ENCODE results near the gene STARD13.
"Not testable (repeated sequence)": the region's sequence is repeated elsewhere in the genome, so short reads cannot be mapped to it uniquely, and the experiment has no call there.

Gene STARD13

DNA sequence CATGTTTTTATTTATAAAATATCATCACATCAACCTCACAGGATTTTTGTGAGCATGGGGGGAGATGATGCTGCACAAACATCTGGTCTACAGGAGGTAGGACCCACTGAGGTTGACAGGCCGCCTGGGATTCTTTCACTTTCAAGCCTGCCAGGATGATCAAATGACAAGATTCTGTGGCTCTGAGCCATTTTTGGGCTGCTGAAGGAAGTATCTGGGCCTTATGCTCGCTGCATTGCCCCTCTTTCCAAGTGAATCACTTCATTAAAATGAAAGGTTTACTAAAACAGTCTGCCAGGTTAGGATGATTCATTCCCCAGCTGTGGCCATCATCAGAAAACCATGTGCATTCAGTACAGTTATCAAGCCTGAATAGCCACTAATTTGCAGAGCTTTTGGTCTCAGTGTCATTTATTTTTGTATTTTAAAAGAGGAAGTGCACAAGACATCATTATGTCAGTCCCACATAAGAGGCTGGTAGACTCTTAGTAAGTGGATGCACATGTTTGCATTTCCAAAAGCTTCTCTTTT, 34.4 kb downstream of the STARD13 start:
- DNase-seq = no peak

DNA sequence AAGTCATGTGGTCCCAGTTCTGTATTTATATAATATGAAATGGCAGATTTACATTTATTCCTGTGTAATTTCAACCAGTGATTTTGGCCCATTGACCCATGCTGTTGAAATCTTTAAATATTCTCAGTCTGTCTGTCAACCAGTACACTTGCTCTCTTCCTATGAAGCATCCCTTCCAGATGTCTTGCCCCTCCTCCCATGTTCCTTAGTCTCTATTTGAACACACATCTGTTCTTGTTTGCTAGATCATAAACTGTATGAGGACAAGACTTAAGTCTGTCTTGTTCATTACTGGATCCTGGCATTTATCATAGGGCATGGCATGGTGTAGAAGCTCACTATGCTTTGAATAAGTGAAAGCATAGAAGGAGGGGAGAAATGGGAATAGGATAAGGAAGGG, 34.9 kb downstream of the STARD13 start:
- DNase-seq = no peak

DNA sequence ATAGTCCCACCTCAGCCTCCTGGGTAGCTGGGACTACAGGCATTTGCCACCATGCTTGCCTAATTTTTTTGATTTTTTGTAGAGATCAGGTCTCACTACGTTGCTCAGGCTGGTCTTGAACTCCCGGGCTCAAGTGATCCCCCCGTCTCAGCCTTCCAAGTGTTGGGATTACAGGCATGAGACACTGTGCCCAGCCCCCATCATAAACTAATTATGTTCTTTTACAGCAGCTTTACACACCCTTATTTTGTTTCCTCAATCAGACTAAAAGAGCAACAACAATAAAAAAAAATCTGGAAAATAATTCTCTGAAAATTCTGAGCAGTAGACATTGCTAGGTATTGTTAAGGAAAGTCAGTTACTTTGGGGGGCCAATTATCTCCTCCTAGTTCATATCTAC, 35.7 kb downstream of the STARD13 start:
- DNase-seq = no peak

DNA sequence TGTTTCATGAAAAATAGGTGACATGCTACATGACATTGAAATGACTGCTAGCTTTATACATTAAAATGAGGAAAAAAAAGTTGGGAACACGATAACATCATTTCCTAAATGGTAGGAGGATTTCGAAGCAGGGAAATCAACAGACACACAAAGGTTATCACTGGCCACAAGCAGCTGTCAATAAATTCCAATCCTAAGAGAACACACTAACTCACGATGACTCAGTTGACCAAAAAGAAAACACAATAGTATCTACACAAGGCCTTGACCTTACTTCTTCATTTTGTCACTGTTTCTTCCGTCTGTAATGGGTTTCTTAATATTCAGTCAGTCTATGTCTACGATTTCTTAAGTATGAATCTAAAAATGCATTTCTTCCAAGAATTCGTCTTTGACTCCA, 36.5 kb downstream of the STARD13 start:
- no peak for DNase-seq

DNA sequence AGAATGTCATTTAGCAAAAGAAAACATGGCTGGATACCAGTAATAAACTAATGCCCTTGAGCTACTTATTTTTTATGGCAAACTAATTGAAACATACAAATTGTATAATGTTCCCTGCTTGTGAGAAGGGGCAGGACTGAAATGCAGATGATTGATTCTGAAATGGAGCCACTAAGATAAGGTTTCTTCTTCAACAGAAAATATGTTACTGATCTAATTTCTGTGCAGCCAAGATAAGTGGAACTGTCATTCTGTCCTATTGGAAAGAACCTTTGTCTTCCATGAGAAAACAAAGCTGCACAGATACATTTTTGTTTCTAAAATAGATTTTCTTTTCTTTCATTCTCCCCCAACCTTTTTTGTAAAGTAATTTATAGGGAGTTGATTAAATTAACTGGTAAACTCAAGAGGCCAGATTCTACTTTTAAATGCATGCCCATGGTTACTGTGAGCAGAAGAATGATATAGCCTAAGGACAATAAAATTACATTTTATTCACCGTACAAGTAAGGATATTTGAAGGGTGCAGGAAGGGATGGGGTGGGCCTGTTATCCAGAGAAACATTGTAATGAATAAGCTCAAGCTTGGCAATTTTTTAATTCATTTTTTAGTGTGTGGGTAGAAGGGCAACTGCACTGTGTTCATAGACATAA, 39.9 kb downstream of the STARD13 start:
- no peak for DNase-seq

DNA sequence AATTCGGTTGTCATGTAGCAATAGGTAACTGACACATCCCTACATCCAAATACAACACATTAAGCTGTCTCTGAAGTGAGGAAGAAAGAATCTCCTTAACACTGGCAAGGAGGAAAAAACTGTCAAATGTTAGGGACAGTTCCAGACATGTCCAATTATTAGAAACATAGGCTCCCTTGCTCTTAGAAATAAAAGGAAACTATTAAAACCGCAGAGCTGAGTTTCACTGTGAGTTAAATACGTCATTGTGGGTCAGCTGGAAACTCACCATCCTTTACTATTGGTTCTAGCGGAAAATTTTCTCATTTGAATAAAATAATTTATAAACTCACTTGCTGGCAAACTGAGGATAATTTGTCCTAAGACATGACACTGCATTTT, 40.7 kb downstream of the STARD13 start:
- no peak for DNase-seq

DNA sequence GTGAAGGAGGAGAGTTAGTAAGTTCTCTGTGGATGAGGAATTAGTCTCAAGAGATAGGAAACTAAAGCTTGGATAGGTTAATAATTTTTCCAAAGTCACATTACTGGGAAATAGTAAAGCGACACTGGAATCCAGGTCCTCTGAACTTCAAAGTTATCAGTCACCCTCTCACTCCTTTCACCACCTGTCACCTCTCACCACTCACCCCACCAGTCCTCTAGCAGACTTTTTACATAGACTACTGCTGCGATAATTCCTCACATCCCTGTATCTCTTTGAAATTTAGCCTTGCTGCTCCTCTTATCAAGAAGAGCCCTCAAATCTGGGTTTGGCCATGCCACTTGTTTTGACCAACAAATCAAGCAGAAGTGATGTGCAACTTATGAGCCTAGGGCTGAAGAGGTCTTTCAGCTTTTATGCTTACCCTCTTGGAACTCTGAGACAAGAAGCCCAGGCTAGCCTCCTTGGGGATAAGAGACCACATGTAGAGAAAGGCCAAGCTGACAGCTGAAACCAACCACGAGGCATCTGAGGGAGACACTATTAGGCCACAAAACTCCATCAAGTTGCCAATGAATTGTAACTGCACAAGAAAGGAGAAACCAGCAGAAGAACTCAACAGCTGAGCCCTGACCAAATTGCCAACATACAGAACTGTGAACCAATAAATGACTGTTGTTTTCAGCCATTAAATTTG, 41.2 kb downstream of the STARD13 start:
- no peak for DNase-seq

DNA sequence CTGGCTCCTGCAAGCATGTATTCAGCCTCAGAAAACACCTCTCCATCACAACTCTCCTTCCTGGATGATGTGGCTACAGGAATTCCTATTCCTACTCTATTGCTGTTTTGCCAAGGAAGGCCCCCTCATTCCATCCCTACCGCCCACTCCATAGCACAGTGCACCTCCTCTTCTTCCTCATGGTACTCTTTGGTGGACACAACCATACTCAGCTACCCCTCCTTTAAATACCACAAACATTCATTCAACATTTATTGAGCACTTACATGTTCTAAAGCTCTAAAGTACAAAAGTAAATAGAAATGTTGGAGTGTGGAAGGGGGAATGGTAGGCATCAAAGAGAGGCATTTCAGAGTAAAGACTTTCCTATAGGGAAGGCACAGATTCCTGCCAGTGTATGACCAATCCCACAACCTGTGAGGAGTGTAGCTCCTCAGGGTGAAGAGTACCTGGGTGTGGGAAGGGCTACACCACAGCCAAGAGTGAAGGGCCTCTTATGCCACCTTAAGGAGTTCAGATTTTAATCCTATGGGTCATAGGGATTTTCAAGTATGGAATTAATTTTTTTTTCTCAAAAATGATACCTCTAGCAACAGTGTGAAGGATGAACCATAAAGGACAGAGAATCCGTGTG, 42.5 kb downstream of the STARD13 start:
- no peak for DNase-seq

DNA sequence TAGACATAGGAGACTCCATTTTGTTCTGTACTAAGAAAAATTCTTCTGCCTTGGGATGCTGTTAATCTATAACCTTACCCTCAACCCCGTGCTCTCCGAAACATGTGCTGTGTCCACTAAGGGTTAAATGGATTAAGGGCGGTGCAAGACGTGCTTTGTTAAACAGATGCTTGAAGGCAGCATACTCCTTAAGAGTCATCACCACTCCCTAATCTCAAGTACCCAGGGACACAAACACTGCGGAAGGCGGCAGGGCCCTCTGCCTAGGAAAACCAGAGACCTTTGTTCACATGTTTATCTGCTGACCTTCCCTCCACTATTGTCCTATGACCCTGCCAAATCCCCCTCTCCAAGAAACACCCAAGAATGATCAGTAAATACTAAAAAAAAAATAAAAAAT, 43.2 kb downstream of the STARD13 start:
- DNase-seq = not testable (repeated sequence)

DNA sequence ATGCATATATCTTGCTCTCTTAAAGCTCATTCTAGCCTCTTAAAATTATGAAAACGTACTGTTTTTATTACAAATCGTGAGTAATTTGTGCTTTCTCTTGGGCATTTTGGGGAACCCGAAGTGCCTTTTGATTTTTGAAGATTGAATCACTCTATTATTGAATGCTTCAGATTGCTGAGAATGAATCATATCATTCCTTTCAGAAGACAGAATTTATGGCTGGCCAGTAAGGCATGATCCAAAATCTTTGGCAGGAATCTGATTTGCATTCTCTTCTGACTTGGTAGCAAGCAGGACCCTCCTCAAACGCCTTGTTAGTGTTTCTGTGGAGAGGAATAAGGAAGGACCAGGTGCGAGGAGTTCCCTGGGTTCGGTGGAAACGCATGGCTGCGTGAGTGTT, 49.5 kb downstream of the STARD13 start:
- DNase-seq = no peak

DNA sequence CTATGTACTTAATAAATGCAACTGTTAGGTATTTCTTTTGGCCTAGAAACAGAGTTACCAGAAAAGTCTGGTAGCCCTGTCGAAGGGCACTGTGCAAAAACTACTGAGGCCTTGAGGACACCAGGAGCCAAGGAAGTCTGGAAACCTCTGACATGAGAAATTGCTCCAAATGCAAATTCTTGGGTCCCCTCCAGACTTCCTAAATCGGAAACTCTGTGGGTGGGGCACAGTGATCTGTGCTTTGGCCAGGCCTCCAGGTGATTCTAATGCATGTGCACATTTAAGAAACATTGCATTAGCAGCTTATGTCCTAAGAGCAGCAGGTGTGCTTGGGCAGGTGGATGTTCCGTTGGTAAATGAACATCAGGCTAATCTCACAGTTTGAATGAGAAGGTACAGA, 50.0 kb downstream of the STARD13 start:
- no peak for DNase-seq

DNA sequence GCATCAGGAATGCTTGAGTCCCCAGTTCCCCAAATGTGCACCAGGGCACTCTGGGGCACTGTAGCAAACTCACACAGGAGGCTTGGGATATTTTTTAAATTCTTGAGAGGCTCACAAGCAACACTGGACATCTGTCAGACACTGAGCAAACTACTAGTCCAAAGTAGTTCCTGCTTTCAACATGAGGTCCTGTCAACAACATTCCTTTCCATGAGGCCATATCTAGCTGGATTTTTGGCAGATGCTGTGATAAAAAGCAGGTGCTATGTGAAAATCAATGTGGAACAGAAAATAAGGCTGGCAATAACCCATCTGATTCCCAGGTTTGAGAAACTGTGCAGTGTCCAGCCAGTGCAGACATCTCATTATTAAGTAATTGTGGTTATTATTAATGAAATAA, 50.5 kb downstream of the STARD13 start:
- DNase-seq = no peak

DNA sequence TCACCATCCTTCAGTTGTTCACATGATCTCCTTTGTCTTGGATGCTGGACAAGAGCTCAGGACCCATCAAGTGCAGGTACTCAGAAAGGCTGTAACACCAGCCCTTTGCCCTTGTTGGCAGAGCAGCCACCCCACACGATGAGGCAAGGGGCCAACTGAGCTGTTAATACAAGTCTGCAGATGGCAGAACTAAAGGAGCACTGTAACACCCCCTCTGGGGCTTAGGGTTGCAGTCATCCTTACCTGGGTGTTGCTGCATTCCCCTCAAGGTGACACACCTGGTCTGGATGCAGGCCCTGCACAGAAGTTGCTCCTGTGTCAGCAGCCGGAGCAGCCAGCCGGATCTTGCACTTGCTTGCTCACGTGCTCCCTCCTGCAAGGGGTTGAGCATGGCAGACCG, 52.0 kb downstream of the STARD13 start:
- DNase-seq = no peak

DNA sequence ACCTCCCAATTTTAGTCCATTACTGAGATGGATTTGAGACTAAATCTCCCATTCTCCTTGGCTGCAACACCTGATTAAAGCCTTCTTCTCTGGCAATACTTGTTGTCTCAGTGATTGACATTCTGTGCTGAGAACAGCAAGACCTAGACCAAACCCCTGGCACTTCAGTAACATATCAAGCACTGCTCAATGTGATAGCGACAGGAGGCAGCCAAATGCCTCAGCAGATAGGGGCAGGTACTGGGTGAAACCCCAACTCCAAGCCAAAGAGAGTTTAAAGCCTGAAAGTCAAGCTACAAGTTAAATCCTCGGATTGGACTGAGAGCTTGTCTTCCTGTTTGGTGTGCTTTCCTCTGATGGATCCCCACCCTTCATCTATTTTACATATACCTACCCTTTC, 52.7 kb downstream of the STARD13 start:
- no peak for DNase-seq

DNA sequence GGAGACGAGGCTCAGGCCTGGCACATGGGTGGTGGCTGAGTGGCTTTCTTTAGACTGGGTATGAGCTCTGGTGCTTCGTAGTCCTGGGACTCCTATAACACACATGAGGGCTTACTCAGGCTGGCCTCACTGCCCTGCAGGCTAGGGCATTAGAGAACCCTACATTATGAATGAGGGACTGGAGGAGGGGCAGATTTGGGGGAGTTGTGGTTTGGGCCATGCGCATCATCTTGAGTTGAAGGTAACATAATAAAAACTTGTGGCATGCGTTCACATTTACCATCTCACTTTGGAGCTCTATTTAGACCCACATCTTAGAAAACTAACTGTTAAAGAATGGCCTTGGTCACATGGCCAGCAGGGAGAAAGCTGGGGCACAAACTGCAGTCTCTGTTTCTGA, 54.2 kb downstream of the STARD13 start:
- DNase-seq = no peak

DNA sequence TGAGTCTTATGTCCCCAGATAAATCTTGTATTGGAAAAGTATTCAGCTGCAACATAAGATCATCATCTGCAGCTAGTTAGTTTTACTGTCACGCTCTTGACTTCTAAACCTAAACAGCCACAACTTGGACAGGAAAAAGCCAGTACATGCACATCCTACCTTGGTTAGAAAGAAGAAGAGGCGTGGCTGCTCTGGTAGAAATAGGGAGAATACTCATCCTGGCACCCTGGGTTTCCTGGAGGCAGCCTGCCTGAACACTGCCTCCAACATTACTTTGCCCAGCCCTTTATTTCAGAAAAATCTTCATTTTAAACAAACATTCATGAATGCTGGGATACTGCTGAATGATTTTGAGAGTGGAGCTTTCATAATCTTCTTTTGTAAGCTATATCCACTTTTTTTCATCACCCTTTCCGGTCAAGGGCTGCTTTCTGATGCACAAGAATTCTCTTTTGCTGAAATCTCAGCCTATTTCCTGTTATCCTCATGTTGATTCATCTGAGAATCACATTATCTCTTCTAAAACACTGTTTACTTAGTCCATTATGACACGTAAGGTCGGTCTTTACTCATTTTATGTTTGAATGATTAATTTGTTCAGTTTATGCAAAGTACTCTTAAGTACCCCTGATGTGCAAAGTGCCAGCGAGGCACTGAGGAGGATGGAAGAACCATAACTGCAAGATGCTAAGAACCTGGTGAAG, 55.2 kb downstream of the STARD13 start:
- no peak for DNase-seq

DNA sequence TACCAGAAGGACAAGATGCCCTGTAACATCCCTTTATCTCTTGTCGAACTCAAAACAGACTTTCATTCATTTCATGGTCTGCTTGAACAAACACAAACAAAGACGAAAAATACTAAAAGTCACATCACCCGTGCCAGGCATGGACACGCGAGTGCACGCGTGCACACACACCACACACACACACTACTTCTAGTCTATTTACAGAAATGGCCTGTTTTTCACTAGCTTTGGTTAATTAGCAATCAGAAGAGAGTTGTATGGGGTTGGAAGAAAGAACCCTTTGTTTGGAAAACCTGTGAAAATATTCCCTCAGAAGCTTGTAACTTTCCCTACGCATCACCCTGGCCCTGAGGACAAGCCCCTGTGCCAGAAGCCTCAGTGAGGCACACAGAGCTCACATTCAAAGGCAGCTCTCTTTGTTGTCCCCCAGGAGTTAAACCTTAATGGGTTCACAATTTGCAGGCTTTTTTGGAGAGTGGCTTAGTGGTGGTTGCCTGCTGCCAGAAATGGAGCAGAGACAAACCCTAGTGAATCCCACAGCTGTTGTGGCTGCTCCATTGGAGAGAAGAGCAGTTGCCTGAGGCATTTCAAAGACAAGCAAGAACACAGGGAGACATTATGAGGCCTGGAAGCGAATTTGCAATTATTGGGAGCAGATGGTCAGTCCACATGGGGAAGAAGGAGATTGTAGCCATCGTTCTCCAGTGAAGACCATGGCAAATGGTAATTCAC, 55.9 kb downstream of the STARD13 start:
- no peak for DNase-seq

DNA sequence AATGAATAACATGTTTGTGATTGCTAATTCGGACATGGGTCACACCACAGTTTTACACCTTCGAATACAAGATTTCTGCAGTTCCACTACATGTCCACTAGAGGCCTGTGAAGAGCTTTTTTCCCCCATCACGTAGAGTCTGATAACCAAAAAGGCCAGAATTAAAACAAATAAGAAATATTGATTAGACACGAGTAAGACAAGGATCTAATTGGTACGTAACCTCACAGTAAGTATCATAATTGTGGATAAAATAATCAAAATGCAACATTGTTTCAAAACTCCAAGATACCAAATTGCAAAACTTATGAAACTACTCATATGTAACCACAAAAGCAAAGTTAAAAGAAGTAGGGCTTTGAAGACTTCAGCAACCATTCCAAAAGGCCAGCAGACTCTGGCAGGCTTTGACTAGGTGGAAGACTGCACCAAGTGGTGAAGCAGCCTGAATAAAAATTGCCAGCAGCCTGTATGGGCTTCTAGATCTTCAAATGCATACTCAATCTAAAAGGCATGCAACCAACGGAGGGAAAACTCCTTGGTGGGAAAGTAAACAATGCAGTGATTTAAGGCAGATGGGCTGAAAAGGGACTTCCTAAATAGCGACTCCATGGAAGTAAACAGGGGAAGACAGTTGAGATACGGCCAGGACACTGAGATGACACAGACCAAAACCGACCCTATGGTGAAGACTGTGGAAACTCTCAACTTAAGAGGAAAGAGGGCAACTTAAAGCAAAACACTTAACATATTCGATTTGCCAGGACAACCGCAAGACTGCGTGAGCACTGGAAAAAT, 56.7 kb downstream of the STARD13 start:
- peak in 3 of 6 experiments; percentile 11 to 50 (median 46) for DNase-seq

DNA sequence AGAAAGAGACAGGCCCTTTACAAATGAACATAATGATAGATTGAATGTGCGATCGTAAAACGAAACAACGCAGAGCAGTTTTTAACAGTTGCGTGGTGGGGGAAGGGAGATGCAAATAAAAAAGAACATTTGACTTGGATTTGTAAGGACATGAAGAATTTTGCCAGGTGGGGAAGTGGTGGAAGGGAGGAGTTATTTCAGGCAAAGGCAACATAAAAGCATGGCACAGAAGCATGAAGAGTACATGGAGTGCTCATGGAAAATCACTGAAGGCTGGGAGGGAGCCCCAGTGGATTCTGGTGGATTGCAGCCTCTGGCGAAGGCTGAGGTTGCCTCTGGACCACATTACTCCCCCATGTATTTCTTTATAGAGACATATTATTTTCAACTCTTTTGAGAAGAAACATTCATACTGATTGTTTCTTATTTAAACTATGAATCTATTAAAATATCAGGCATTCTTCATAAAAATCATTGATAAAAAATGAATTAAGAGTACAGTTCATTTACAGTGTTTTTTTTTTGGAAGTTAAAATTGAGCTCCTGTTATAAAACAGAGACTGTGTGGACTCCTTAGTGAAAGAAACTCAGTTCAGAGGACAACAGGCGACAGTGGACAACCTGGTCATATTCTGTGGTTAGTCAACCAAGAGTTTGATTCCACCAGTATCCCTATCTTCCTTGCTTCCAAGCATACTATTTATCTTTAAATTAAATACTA, 57.5 kb downstream of the STARD13 start:
- DNase-seq = no peak

DNA sequence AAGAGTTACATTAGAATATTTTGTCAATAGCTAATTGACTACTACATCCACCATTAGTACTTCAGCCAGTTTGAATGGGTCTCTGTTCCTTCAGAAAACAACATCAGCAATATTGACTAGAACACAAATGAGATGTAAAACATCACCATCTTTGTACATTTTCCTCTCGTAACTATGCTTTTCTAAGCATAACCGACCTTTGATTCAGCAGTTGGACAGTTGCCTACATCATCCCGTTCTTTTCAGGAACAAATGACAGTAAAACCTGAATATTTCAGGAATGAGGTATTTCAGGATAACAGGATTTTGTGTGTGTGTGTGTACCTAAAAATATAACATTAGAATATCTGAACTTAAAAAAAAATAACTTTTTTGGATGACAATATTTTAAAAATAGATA, 60.9 kb downstream of the STARD13 start:
- no peak for DNase-seq

DNA sequence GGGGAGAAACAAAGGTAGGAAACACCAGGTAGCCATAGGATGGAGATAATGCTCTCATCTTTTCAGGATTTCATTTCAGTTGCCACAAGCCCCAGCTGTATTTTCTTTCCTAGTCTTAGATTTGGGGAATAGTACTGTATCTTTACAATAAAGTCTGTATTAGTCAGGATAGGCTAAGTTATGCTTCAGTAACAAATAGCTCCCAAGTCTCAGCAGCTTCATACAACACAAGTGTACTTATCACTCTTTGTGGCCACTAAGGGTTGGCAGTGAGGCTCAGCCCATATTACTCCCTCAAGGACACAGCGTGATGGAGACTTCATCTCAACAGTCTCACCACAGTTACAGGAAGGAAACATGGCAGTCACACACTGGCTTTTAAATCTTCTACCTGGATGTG, 61.4 kb downstream of the STARD13 start:
- no peak for DNase-seq
